H1 (cell line): ENCODE results near the gene SMIM13. TPM values are rescaled to one million over a fixed set of nuclear protein-coding genes. Genes with fewer than 3 reads are reported as not detected.

ENCODE experiments used
- ATF3 ChIP-seq: IDR thresholded peaks from 2 replicates; pipeline ENCODE4 v1.6.1; 2011; ENCODE audit warnings: low read depth, mild to moderate bottlenecking, low read length; ENCODE audit not compliant: insufficient read depth
- GTF2F1 ChIP-seq: IDR thresholded peaks from 2 replicates; pipeline ENCODE4 v1.6.1; 2012; ENCODE audit warnings: low read depth, low read length, improper control_type of control experiment, borderline replicate concordance
- HDAC6 ChIP-seq: IDR thresholded peaks from one replicate; pipeline ENCODE4 v1.7.1; 2012; ENCODE audit warnings: low read depth, mild to moderate bottlenecking, inconsistent platforms, low read length, moderate library complexity
- RAD21 ChIP-seq, 2 experiments: IDR thresholded peaks in 1 of 2; conservative IDR thresholded peaks in 1 of 2; 2 replicates each; pipeline ENCODE4 v1.6.1; 2011; ENCODE audit warnings: low read depth in 2 of 2, low read length in 2 of 2, improper control_type of control experiment in 1 of 2, inconsistent platforms in 1 of 2, mild to moderate bottlenecking in 1 of 2, moderate library complexity in 1 of 2
- polyA plus RNA-seq, 7 experiments: library from polyadenylated mRNA; depleted of rRNA in 3 of 7; stranded (reverse) in 5 of 7; unstranded in 2 of 7; fragments of >200 nt in 5 of 7; fragments of 200-250 nt in 2 of 7; gene quantifications; 1 replicate in 5 of 7; 2 replicates in 1 of 7; 4 replicates in 1 of 7; pipeline versions ENCODE4 v1.2.1 to v1.2.3, GENCODE V29; 2011 to 2013; ENCODE audit warnings: missing spikeins in 2 of 7, mixed read lengths in 2 of 7
- total RNA-seq: library from RNA; stranded (reverse); fragmentation: NEBNext Ultra II Directional; extraction: Animal tissue kit (Norgen Biotek cat#: 25700); gene quantifications from 2 replicates; pipeline ENCODE4 v1.2.1, GENCODE V29; 2021
- TF ChIP-seq, protein P1 (sequence below): fragments of 300-600 bp; sonication (generic); IDR thresholded peaks from 2 replicates; pipeline ENCODE4 v1.7.1; 2012; ENCODE audit warnings: low read length, moderate library complexity, mild to moderate bottlenecking, inconsistent platforms; ENCODE audit not compliant: insufficient replicate concordance
- TF ChIP-seq, protein P2 (sequence below), 3 experiments: IDR thresholded peaks; 1 replicate in 2 of 3; 2 replicates in 1 of 3; pipeline versions ENCODE4 v1.5.1 to v1.6.1; 2011; ENCODE audit warnings: low read length in 3 of 3, mild to moderate bottlenecking in 3 of 3, inconsistent platforms in 2 of 3, low read depth in 1 of 3, moderate library complexity in 1 of 3; ENCODE audit not compliant: insufficient read depth in 1 of 3; ENCODE audit errors: control extremely low read depth in 1 of 3

The SMIM13 gene
- total and polyA plus RNA-seq, 2 of the 8 experiments (the other 6 are each of a cell fraction or from before 2014, with no cell fraction given): 1.7 to 10.6 TPM

GRCh38 chr6:11092668-11093375 is 812 bp upstream of the SMIM13 start (continued):
- TF ChIP-seq, protein P1, sequence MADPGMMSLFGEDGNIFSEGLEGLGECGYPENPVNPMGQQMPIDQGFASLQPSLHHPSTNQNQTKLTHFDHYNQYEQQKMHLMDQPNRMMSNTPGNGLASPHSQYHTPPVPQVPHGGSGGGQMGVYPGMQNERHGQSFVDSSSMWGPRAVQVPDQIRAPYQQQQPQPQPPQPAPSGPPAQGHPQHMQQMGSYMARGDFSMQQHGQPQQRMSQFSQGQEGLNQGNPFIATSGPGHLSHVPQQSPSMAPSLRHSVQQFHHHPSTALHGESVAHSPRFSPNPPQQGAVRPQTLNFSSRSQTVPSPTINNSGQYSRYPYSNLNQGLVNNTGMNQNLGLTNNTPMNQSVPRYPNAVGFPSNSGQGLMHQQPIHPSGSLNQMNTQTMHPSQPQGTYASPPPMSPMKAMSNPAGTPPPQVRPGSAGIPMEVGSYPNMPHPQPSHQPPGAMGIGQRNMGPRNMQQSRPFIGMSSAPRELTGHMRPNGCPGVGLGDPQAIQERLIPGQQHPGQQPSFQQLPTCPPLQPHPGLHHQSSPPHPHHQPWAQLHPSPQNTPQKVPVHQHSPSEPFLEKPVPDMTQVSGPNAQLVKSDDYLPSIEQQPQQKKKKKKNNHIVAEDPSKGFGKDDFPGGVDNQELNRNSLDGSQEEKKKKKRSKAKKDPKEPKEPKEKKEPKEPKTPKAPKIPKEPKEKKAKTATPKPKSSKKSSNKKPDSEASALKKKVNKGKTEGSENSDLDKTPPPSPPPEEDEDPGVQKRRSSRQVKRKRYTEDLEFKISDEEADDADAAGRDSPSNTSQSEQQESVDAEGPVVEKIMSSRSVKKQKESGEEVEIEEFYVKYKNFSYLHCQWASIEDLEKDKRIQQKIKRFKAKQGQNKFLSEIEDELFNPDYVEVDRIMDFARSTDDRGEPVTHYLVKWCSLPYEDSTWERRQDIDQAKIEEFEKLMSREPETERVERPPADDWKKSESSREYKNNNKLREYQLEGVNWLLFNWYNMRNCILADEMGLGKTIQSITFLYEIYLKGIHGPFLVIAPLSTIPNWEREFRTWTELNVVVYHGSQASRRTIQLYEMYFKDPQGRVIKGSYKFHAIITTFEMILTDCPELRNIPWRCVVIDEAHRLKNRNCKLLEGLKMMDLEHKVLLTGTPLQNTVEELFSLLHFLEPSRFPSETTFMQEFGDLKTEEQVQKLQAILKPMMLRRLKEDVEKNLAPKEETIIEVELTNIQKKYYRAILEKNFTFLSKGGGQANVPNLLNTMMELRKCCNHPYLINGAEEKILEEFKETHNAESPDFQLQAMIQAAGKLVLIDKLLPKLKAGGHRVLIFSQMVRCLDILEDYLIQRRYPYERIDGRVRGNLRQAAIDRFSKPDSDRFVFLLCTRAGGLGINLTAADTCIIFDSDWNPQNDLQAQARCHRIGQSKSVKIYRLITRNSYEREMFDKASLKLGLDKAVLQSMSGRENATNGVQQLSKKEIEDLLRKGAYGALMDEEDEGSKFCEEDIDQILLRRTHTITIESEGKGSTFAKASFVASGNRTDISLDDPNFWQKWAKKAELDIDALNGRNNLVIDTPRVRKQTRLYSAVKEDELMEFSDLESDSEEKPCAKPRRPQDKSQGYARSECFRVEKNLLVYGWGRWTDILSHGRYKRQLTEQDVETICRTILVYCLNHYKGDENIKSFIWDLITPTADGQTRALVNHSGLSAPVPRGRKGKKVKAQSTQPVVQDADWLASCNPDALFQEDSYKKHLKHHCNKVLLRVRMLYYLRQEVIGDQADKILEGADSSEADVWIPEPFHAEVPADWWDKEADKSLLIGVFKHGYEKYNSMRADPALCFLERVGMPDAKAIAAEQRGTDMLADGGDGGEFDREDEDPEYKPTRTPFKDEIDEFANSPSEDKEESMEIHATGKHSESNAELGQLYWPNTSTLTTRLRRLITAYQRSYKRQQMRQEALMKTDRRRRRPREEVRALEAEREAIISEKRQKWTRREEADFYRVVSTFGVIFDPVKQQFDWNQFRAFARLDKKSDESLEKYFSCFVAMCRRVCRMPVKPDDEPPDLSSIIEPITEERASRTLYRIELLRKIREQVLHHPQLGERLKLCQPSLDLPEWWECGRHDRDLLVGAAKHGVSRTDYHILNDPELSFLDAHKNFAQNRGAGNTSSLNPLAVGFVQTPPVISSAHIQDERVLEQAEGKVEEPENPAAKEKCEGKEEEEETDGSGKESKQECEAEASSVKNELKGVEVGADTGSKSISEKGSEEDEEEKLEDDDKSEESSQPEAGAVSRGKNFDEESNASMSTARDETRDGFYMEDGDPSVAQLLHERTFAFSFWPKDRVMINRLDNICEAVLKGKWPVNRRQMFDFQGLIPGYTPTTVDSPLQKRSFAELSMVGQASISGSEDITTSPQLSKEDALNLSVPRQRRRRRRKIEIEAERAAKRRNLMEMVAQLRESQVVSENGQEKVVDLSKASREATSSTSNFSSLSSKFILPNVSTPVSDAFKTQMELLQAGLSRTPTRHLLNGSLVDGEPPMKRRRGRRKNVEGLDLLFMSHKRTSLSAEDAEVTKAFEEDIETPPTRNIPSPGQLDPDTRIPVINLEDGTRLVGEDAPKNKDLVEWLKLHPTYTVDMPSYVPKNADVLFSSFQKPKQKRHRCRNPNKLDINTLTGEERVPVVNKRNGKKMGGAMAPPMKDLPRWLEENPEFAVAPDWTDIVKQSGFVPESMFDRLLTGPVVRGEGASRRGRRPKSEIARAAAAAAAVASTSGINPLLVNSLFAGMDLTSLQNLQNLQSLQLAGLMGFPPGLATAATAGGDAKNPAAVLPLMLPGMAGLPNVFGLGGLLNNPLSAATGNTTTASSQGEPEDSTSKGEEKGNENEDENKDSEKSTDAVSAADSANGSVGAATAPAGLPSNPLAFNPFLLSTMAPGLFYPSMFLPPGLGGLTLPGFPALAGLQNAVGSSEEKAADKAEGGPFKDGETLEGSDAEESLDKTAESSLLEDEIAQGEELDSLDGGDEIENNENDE: no peak
- TF ChIP-seq GTF2F1 (no peak), HDAC6 (no peak), ATF3 (no peak), RAD21 (IDR thresholded peaks at IDR 0.05 in 1 of 2, conservative IDR thresholded peaks at IDR 0.05 in 1 of 2; ENCODE audit: low read depth in 2 of 2, low read length in 2 of 2) (no peak)
- TF ChIP-seq, protein P2, sequence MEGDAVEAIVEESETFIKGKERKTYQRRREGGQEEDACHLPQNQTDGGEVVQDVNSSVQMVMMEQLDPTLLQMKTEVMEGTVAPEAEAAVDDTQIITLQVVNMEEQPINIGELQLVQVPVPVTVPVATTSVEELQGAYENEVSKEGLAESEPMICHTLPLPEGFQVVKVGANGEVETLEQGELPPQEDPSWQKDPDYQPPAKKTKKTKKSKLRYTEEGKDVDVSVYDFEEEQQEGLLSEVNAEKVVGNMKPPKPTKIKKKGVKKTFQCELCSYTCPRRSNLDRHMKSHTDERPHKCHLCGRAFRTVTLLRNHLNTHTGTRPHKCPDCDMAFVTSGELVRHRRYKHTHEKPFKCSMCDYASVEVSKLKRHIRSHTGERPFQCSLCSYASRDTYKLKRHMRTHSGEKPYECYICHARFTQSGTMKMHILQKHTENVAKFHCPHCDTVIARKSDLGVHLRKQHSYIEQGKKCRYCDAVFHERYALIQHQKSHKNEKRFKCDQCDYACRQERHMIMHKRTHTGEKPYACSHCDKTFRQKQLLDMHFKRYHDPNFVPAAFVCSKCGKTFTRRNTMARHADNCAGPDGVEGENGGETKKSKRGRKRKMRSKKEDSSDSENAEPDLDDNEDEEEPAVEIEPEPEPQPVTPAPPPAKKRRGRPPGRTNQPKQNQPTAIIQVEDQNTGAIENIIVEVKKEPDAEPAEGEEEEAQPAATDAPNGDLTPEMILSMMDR (IDR thresholded peaks at IDR 0.05; ENCODE audit: control extremely low read depth in 1 of 3, insufficient read depth in 1 of 3, low read depth in 1 of 3, low read length in 3 of 3): no peak
